ENCODE measurements around the gene SDK1.

Gene SDK1

DNA sequence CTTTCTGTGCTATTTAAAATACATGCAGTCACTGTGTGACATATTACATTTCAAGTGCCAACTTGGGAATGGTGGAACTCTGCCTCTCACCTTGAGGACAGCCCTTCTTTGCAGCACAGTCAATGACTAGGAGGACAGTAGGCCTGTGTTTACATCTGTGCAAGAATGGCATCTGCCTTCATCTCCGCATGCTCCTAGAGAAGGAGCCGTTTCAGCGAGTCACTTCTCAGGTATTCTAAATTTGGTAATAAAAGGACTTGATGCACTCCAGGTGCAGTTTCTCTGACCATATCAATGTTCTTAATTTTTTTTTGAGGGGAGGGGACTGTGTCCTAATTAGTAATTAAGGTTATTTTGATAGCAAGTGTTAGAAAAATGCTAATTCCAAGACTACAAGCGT lies 128.9 kb downstream of the SDK1 start:
- Histone ChIP-seq H3K9me3 (ENCODE audit: control insufficient read depth, insufficient read depth, low read length) (no peaks in the 10 kb centered on the region), H3K79me2 (ENCODE audit: control insufficient read depth, low read length) (no peaks in the 10 kb centered on the region), H3K27ac (ENCODE audit: low read depth, low read length) (no peak overlapping the region), H3K27me3 (ENCODE audit: control insufficient read depth, low read length) (0 out of 2 replicates have a peak, but pooled peaks cover 2% of the 10 kb centered on the region), H3K4me1 (ENCODE audit: control insufficient read depth, low read length) (no peaks in the 10 kb centered on the region), H3K36me3 (ENCODE audit: control insufficient read depth, low read length) (no peaks in the 10 kb centered on the region), H3K9me2 (replicated peaks; ENCODE audit: control insufficient read depth, low read length) (no peaks in the 10 kb centered on the region), H3F3A (ENCODE audit: control insufficient read depth, insufficient read depth) (no peaks in the 10 kb centered on the region), H3K4me3 (ENCODE audit: low read length) (no peak overlapping the region), H4K20me1 (ENCODE audit: control insufficient read depth, insufficient read depth, low read depth, low read length) (no peaks in the 10 kb centered on the region), H3K4me2 (ENCODE audit: low read length) (no peak overlapping the region)
- TF ChIP-seq, protein P1, sequence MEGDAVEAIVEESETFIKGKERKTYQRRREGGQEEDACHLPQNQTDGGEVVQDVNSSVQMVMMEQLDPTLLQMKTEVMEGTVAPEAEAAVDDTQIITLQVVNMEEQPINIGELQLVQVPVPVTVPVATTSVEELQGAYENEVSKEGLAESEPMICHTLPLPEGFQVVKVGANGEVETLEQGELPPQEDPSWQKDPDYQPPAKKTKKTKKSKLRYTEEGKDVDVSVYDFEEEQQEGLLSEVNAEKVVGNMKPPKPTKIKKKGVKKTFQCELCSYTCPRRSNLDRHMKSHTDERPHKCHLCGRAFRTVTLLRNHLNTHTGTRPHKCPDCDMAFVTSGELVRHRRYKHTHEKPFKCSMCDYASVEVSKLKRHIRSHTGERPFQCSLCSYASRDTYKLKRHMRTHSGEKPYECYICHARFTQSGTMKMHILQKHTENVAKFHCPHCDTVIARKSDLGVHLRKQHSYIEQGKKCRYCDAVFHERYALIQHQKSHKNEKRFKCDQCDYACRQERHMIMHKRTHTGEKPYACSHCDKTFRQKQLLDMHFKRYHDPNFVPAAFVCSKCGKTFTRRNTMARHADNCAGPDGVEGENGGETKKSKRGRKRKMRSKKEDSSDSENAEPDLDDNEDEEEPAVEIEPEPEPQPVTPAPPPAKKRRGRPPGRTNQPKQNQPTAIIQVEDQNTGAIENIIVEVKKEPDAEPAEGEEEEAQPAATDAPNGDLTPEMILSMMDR (IDR thresholded peaks at IDR 0.05; ENCODE audit: low read depth, low read length, poor library complexity, severe bottlenecking): no peak
- no peak for TF ChIP-seq EZH2phosphoT487 (IDR thresholded peaks at IDR 0.05; ENCODE audit: borderline replicate concordance, low read length)

GRCh38 chr7:3430588-3430987 lies 129.5 kb downstream of the SDK1 start:
- H3K27ac ChIP-seq (ENCODE audit: low read depth, low read length): no peak overlapping the region

DNA sequence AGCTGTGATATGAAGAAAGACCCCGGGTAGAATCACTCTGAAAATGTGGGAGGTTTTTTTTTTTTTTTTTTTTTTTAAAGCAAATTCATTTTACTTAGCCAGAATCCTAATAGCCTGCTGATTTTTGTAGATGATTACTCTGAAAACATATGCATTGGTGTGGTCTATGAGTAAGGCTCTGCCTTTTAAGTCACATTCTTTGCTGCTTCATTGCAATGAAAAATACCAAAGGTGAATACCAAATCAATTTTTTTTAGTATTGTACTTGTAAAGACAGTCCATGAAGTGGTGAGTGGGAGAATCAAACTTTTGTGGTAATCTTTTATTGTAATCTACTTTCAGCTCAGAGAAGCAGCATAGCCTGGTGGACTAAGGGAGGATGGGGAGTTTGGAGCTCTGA lies 130.3 kb downstream of the SDK1 start:
- Histone ChIP-seq H3K4me1 (ENCODE audit: control insufficient read depth, low read length) (no peaks in the 10 kb centered on the region), H3K4me2 (ENCODE audit: low read length) (no peak overlapping the region), H3K9me2 (replicated peaks; ENCODE audit: control insufficient read depth, low read length) (no peaks in the 10 kb centered on the region), H4K20me1 (ENCODE audit: control insufficient read depth, insufficient read depth, low read depth, low read length) (no peaks in the 10 kb centered on the region), H3K36me3 (ENCODE audit: control insufficient read depth, low read length) (no peaks in the 10 kb centered on the region), H3K27me3 (ENCODE audit: control insufficient read depth, low read length) (no peaks in the 10 kb centered on the region), H3K9me3 (ENCODE audit: control insufficient read depth, insufficient read depth, low read length) (no peaks in the 10 kb centered on the region), H3K4me3 (ENCODE audit: low read length) (no peak overlapping the region), H3F3A (ENCODE audit: control insufficient read depth, insufficient read depth) (no peaks in the 10 kb centered on the region), H3K79me2 (ENCODE audit: control insufficient read depth, low read length) (no peaks in the 10 kb centered on the region), H3K27ac (ENCODE audit: low read depth, low read length) (no peak overlapping the region)
- no peak for TF ChIP-seq EZH2phosphoT487 (IDR thresholded peaks at IDR 0.05; ENCODE audit: borderline replicate concordance, low read length)
- TF ChIP-seq, protein P1 (IDR thresholded peaks at IDR 0.05; ENCODE audit: low read depth, low read length, poor library complexity, severe bottlenecking): no peak

More at GRCh38 chr7:3430588-3430987, 129.5 kb downstream of the SDK1 start:
- H3K9me2 ChIP-seq (replicated peaks; ENCODE audit: control insufficient read depth, low read length): no peaks in the 10 kb centered on the region
- H3K9me3 ChIP-seq (ENCODE audit: control insufficient read depth, insufficient read depth, low read length): no peaks in the 10 kb centered on the region
- no peaks in the 10 kb centered on the region for H3K79me2 ChIP-seq (ENCODE audit: control insufficient read depth, low read length)
- H3F3A ChIP-seq (ENCODE audit: control insufficient read depth, insufficient read depth): no peaks in the 10 kb centered on the region
- H3K4me1 ChIP-seq (ENCODE audit: control insufficient read depth, low read length): no peaks in the 10 kb centered on the region
- 0 out of 2 replicates have a peak, but pooled peaks cover 2% of the 10 kb centered on the region for H3K27me3 ChIP-seq (ENCODE audit: control insufficient read depth, low read length)
- H3K4me3 ChIP-seq (ENCODE audit: low read length): no peak overlapping the region
- no peaks in the 10 kb centered on the region for H3K36me3 ChIP-seq (ENCODE audit: control insufficient read depth, low read length)
- H4K20me1 ChIP-seq (ENCODE audit: control insufficient read depth, insufficient read depth, low read depth, low read length): no peaks in the 10 kb centered on the region
- no peak overlapping the region for H3K4me2 ChIP-seq (ENCODE audit: low read length)
- TF ChIP-seq, protein P1 (IDR thresholded peaks at IDR 0.05; ENCODE audit: low read depth, low read length, poor library complexity, severe bottlenecking): no peak
- no peak for TF ChIP-seq EZH2phosphoT487 (IDR thresholded peaks at IDR 0.05; ENCODE audit: borderline replicate concordance, low read length)

All from DOHH2 (cell line).